ENCODE results near the gene ZFPL1.
"Not testable (repeated sequence)": the region's sequence is repeated elsewhere in the genome, so short reads cannot be mapped to it uniquely, and the experiment has no call there.

ZFPL1 gene

DNA sequence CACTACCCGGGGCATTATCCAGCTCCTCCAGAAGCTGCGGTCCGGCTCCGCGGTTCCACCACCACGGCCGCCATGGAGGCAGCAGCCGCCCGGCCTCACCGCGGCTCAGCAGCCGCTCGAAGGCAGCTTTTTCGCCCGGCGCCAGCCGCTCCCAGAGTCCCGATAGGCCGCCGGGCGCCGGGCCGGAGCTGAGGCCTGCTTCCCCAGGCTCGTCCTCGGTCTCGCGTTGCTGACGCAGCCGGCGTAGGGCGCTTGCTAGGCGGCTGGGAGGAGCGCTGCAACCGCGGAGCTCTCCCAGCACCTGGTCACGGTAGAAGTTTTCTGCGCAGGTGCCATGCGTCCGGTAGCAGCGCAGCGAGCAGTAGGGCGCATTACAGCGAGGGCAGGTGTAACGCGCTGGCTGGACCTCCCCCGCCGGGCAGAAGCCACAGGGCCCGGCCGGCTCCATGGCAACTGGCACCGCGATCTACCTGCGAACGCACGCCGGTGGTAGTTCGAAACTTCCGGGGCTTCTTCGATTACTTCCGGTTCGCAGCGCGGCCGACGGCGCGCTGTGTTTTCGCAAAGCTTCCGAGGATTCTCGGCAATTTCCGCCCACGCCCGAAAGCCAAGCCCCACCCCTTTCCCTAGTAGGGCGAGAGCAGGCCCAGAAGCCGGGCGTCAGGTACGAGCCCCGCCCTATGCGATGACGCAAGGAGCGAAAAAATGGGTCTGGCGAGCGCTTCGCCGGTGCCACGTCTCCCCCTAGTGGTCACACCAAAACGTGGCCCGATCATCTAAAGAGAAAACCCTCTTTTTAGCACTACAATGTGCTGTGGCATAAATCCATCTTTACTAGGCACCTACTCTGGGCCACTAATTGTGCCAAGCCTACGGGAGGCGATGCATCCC lies 33.4 kb downstream of the ZFPL1 start, which contains the start of gene ZNHIT2:
TSS of gene ZNHIT2 (minus strand) at position 496 of the 891 bp plus-strand sequence. CDS start at position 448, 48 bp downstream.
- TF ChIP-seq, protein P1, sequence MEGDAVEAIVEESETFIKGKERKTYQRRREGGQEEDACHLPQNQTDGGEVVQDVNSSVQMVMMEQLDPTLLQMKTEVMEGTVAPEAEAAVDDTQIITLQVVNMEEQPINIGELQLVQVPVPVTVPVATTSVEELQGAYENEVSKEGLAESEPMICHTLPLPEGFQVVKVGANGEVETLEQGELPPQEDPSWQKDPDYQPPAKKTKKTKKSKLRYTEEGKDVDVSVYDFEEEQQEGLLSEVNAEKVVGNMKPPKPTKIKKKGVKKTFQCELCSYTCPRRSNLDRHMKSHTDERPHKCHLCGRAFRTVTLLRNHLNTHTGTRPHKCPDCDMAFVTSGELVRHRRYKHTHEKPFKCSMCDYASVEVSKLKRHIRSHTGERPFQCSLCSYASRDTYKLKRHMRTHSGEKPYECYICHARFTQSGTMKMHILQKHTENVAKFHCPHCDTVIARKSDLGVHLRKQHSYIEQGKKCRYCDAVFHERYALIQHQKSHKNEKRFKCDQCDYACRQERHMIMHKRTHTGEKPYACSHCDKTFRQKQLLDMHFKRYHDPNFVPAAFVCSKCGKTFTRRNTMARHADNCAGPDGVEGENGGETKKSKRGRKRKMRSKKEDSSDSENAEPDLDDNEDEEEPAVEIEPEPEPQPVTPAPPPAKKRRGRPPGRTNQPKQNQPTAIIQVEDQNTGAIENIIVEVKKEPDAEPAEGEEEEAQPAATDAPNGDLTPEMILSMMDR (conservative IDR thresholded peaks at IDR 0.05; ENCODE audit: low read depth, low read length): peak; percentile 91
- H3K4me3 ChIP-seq (ENCODE audit: low read depth, low read length): peak within 1 kb of the TSS; percentile 94
- peak; percentile 99 for DNase-seq (ENCODE audit: low read depth)

DNA sequence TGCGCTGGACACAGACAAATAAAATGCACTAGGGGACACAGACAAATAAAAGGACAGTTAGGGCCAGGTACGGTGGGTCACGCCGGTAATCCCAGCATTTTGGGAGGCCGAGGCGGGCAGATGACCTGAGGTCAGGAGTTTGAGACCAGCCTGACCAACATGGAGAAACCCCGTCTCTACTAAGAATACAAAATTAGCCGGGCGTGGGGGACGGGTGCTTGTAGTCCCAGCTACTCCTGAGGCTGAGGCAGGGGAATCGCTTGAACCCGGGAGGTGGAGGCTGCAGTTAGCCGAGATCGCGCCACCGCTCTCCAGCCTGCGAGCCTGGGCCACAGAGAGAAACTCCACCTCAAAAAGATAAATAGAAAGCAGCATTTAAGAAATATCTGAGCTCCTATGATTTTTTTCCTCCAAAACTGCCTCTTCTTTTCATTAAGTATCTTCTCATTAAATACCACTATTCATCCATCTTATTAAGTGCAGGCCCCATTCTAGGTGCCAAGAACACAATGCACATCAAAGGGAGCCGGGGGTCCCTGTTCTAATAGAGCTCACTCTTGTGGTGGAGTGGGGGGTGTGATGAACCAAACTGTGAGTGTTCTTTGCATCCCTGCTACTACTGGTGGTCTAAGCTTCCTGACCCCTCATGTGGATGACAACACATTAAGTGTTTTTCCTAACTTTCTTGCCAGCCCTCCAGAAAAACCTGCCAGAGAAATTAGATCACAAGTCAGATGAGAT lies 34.2 kb downstream of the ZFPL1 start:
- DNase-seq (ENCODE audit: low read depth): no peak
- TF ChIP-seq, protein P1 (conservative IDR thresholded peaks at IDR 0.05; ENCODE audit: low read depth, low read length): no peak
- H3K4me3 ChIP-seq (ENCODE audit: low read depth, low read length): no peak overlapping the region

DNA sequence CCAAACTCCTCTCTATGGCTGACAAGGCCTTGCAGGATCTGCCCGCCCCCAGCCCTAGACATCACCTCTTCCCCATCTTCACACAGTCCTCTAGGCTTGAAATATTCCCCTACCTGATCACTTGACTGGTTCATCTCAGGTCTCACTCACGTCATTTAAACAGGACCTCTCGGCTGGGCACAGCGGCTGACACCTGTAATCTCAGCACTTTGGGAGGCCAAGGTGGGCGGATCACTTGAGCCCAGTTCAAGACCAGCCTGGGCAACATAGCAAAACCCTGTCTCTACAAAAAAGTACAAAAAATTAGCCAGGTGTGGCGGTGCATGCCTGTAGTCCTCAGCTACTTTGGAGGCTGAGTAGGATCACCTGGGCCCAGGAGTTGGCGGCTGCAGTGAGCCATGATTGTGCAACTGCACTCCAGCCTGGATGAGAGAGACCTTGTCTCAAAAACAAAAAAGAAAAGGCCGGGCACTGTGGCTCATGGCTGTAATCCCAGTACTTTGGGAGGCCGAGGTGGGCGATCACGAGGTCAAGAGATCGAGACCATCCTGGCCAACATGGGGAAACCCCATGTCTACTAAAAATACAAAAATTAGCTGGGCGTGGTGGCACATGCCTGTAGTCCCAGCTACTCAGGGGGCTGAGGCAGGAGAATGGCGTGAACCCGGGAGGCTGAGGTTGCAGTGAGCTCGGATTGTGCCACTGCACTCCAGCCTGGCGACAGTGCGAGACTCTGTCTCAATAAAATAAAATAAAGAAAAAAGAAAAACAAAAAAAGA lies 35.1 kb downstream of the ZFPL1 start:
- not testable (repeated sequence) for H3K4me3 ChIP-seq (ENCODE audit: low read depth, low read length); DNase-seq (ENCODE audit: low read depth)

DNA sequence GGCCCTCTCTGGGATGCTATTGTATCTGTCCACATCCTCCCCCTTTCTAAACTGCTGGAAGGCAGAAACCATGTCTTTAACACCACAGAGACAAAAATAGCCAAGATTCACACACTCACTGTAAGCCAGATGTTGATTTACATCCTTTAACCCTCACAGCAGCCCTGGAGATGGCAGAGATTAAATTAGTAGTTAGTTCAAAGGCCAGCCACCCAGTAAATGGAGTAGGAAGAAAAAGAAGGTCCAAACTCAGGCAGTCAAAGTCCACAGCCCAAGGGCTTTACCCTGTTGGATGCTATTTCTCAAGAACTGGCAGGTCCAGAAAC lies 35.6 kb downstream of the ZFPL1 start:
- no peak overlapping the region for H3K4me3 ChIP-seq (ENCODE audit: low read depth, low read length)
- DNase-seq (ENCODE audit: low read depth): no peak
- TF ChIP-seq, protein P1 (conservative IDR thresholded peaks at IDR 0.05; ENCODE audit: low read depth, low read length): no peak

DNA sequence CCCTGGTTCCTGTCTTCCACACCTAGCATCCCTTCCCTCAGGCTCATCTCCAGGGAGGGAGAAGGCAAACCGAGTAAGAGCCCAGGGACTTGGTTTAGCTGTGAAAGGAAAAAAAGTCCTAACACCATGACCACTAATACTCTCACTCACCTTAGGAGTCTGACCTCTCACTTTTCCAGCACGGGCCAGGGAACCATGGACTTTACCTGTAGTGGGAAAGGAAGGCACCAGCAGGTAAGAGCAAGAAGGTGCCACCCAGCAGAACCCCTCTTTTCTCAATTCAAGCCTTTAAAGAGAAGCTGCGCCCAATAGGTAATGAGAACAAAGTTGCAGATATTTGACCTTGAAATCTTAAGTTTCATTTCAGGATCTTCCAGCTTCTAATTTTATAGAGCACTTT lies 36.8 kb downstream of the ZFPL1 start:
- peak overlapping the region; percentile 98 for H3K4me3 ChIP-seq (ENCODE audit: low read depth, low read length)
- TF ChIP-seq, protein P1 (conservative IDR thresholded peaks at IDR 0.05; ENCODE audit: low read depth, low read length): no peak
- no peak for DNase-seq (ENCODE audit: low read depth)

DNA sequence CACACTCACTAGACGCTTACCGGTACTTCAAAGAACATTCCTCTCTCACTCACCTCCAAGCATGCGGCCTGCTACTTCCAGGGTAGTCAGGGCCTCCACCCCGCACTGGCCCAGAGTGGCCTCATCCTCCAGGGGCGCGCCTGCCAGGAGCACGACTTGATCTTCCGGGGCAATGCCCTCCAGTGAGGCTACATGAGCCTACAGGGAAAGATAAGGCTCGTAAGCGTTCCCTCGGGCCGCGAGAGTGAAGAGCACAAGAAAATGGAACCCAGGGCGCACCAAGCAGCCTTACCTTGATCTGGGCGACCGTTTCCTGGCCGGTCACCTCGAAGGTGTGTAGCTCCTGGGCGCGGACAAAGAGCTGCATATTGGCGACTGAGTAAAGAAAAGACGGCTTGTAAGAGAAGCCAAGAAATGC lies 37.4 kb downstream of the ZFPL1 start:
- peak overlapping the region; percentile 98 for H3K4me3 ChIP-seq (ENCODE audit: low read depth, low read length)
- DNase-seq (ENCODE audit: low read depth): no peak
- TF ChIP-seq, protein P1 (conservative IDR thresholded peaks at IDR 0.05; ENCODE audit: low read depth, low read length): no peak

All from choroid plexus epithelial cell (primary cell).